ENCODE results near the gene ADGRE3. TPM values are rescaled to one million over a fixed set of nuclear protein-coding genes. Genes with fewer than 3 reads are reported as not detected.
"Not testable (repeated sequence)": the region's sequence is repeated elsewhere in the genome, so short reads cannot be mapped to it uniquely, and the experiment has no call there.

Gene ADGRE3
- total RNA-seq, 1 donor from 2014 or later = 0.12 TPM

- ATAC-seq = no peak
Observed at GRCh38 chr19:14661372-14661924, 13.2 kb downstream of the ADGRE3 start.

GRCh38 chr19:14659874-14660489 lies 14.7 kb downstream of the ADGRE3 start:
- no peak for ATAC-seq

- ATAC-seq = no peak
Observed at GRCh38 chr19:14655726-14656125, 18.9 kb downstream of the ADGRE3 start.

GRCh38 chr19:14654786-14655560 lies 19.7 kb downstream of the ADGRE3 start:
- no peak for ATAC-seq

- no peak for ATAC-seq
Observed at GRCh38 chr19:14650161-14650560, 24.5 kb downstream of the ADGRE3 start.

- ATAC-seq = no peak
Observed at GRCh38 chr19:14649020-14649419, 25.6 kb downstream of the ADGRE3 start.

GRCh38 chr19:14648506-14648905 lies 26.1 kb downstream of the ADGRE3 start:
- ATAC-seq = no peak

- ATAC-seq = no peak
Observed at GRCh38 chr19:14639536-14640277, 34.9 kb downstream of the ADGRE3 start.

GRCh38 chr19:14632286-14632685 lies 42.4 kb downstream of the ADGRE3 start:
- peak; percentile 39 for ATAC-seq

GRCh38 chr19:14629557-14629956 lies 45.1 kb downstream of the ADGRE3 start:
- no peak for ATAC-seq

- not testable (repeated sequence) for ATAC-seq
Observed at GRCh38 chr19:14624491-14624890, 50.2 kb downstream of the ADGRE3 start.

- no peak for ATAC-seq
Observed at GRCh38 chr19:14619404-14619803, 55.2 kb downstream of the ADGRE3 start.

- no peak for ATAC-seq
Observed at GRCh38 chr19:14616407-14616806, 58.2 kb downstream of the ADGRE3 start.

GRCh38 chr19:14615623-14616022 lies 59.0 kb downstream of the ADGRE3 start:
- no peak for ATAC-seq

- ATAC-seq = no peak
Observed at GRCh38 chr19:14614099-14614412, 60.6 kb downstream of the ADGRE3 start.

GRCh38 chr19:14613399-14614098 lies 61.1 kb downstream of the ADGRE3 start:
- ATAC-seq = not testable (repeated sequence)

GRCh38 chr19:14612657-14613056 lies 62.0 kb downstream of the ADGRE3 start:
- no peak for ATAC-seq

- ATAC-seq = not testable (repeated sequence)
Observed at GRCh38 chr19:14612242-14612641, 62.4 kb downstream of the ADGRE3 start.

- ATAC-seq = no peak
Observed at GRCh38 chr19:14611051-14611450, 63.6 kb downstream of the ADGRE3 start.

GRCh38 chr19:14606627-14607026 lies 68.0 kb downstream of the ADGRE3 start:
- no peak for ATAC-seq

- peak; percentile 37 for ATAC-seq
Observed at GRCh38 chr19:14603990-14604387, 70.7 kb downstream of the ADGRE3 start.

GRCh38 chr19:14599548-14600147 lies 75.0 kb downstream of the ADGRE3 start:
- ATAC-seq = no peak
